Osteocyte (in vitro differentiated cells): ENCODE results near the gene CHSY3. TPM values are rescaled to one million over a fixed set of nuclear protein-coding genes. Genes with fewer than 3 reads are reported as not detected.

ENCODE experiments used
- DNase-seq: peaks from one replicate; pipeline ENCODE4 v3.0.0; 2021; ENCODE audit warnings: mixed read lengths; ENCODE audit not compliant: unreplicated experiment; ENCODE audit errors: extremely low spot score
- H3K27ac Mint-ChIP-seq: one replicate; pipeline ENCODE4 v1.8.0; 2021; ENCODE audit warnings: mild to moderate bottlenecking, mixed read lengths; ENCODE audit not compliant: unreplicated experiment
- H3K27me3 Mint-ChIP-seq: one replicate; pipeline ENCODE4 v1.8.0; 2021; ENCODE audit warnings: mixed read lengths; ENCODE audit not compliant: unreplicated experiment
- H3K36me3 Mint-ChIP-seq: one replicate; pipeline ENCODE4 v1.8.0; 2021; ENCODE audit warnings: mixed read lengths; ENCODE audit not compliant: unreplicated experiment
- H3K4me1 Mint-ChIP-seq: one replicate; pipeline ENCODE4 v1.8.0; 2021; ENCODE audit warnings: mixed read lengths; ENCODE audit not compliant: unreplicated experiment
- H3K4me3 Mint-ChIP-seq: one replicate; pipeline ENCODE4 v1.8.0; 2021; ENCODE audit warnings: mild to moderate bottlenecking, moderate library complexity, mixed read lengths; ENCODE audit not compliant: unreplicated experiment
- H3K9me3 Mint-ChIP-seq: one replicate; pipeline ENCODE4 v1.8.0; 2021; ENCODE audit warnings: mixed read lengths; ENCODE audit not compliant: unreplicated experiment
- CTCF ChIP-seq: fragments of 200-600 bp; sonication (generic); IDR thresholded peaks from 2 replicates; pipeline ENCODE4 v1.5.0; 2021; ENCODE audit warnings: antibody characterized with exemption, mild to moderate bottlenecking, moderate library complexity
- total RNA-seq: library from RNA; stranded (reverse); gene quantifications from 2 replicates; pipeline ENCODE4 v1.2.1, GENCODE V29; 2021

CHSY3 gene
- total RNA-seq, 1 donor from 2014 or later: 19.7 TPM

- no peak for DNase-seq
- Mint-ChIP-seq H3K36me3 (no peaks in the 10 kb centered on the region), H3K4me1 (no peaks in the 10 kb centered on the region), H3K4me3 (no peak overlapping the region), H3K9me3 (peaks cover 5% of the 10 kb centered on the region), H3K27me3 (no peaks in the 10 kb centered on the region), H3K27ac (no peak overlapping the region)
- no peak for TF ChIP-seq CTCF
Measured at GRCh38 chr5:130234816-130235215, 330.6 kb downstream of the CHSY3 start.

Other genes with a start within 250 kb of the CHSY3 start
- gene MINAR2, start 156.4 kb upstream of the CHSY3 start, total RNA-seq: not detected in 2 replicates